CD4-positive, alpha-beta T cell treated with Interleukin-15 for 4 hours (primary cell): Measurements from ENCODE around the gene WWOX.
"Not testable (repeated sequence)": the region's sequence is repeated elsewhere in the genome, so short reads cannot be mapped to it uniquely, and the experiment has no call there.

ENCODE experiments used
- DNase-seq: peaks from one replicate; pipeline ENCODE4 v3.0.0-alpha.2; 2020; ENCODE audit warnings: low spot score

Gene WWOX

GRCh38 chr16:79213214-79213613 is 1113.8 kb downstream of the WWOX start:
- no peak for DNase-seq

GRCh38 chr16:79215289-79215688 is 1115.8 kb downstream of the WWOX start:
- DNase-seq, result no peak

GRCh38 chr16:79217375-79218011 is 1118.0 kb downstream of the WWOX start:
- peak; percentile 32 for DNase-seq

GRCh38 chr16:79218351-79218750 is 1118.9 kb downstream of the WWOX start:
- no peak for DNase-seq

GRCh38 chr16:79225994-79226393 is 1126.5 kb downstream of the WWOX start:
- not testable (repeated sequence) for DNase-seq

GRCh38 chr16:79229361-79229760 is 1129.9 kb downstream of the WWOX start:
- DNase-seq, result no peak

- DNase-seq, result not testable (repeated sequence)
Observed at GRCh38 chr16:79245700-79246099, 1146.2 kb downstream of the WWOX start.

GRCh38 chr16:79247386-79247785 is 1147.9 kb downstream of the WWOX start:
- DNase-seq, result no peak

- DNase-seq, result no peak
Observed at GRCh38 chr16:79248351-79248750, 1148.9 kb downstream of the WWOX start.

- no peak for DNase-seq
Observed at GRCh38 chr16:79250502-79251098, 1151.1 kb downstream of the WWOX start.

- no peak for DNase-seq
Observed at GRCh38 chr16:79253100-79253631, 1153.7 kb downstream of the WWOX start.

- DNase-seq, result no peak
Observed at GRCh38 chr16:79257953-79258490, 1158.6 kb downstream of the WWOX start.

- DNase-seq, result not testable (repeated sequence)
Observed at GRCh38 chr16:79260890-79261289, 1161.4 kb downstream of the WWOX start.

- peak; percentile 48 for DNase-seq
Observed at GRCh38 chr16:79261481-79261940, 1162.1 kb downstream of the WWOX start.

- DNase-seq, result no peak
Observed at GRCh38 chr16:79261944-79262552, 1162.6 kb downstream of the WWOX start.
